Hepatocyte (in vitro differentiated cells): ENCODE data around the gene ZMYM1.

Experiments
- EZH2 ChIP-seq: fragments of 200-600 bp; sonication (generic); IDR thresholded peaks from 2 replicates; pipeline ENCODE4 v1.6.1; 2016; ENCODE audit warnings: antibody characterized with exemption, mild to moderate bottlenecking, borderline replicate concordance
- TF ChIP-seq, protein P1 (sequence below): fragments of 200-600 bp; sonication (generic); IDR thresholded peaks from 2 replicates; pipeline ENCODE4 v1.5.1; 2016; ENCODE audit warnings: antibody characterized with exemption, mild to moderate bottlenecking; ENCODE audit not compliant: poor library complexity

DNA sequence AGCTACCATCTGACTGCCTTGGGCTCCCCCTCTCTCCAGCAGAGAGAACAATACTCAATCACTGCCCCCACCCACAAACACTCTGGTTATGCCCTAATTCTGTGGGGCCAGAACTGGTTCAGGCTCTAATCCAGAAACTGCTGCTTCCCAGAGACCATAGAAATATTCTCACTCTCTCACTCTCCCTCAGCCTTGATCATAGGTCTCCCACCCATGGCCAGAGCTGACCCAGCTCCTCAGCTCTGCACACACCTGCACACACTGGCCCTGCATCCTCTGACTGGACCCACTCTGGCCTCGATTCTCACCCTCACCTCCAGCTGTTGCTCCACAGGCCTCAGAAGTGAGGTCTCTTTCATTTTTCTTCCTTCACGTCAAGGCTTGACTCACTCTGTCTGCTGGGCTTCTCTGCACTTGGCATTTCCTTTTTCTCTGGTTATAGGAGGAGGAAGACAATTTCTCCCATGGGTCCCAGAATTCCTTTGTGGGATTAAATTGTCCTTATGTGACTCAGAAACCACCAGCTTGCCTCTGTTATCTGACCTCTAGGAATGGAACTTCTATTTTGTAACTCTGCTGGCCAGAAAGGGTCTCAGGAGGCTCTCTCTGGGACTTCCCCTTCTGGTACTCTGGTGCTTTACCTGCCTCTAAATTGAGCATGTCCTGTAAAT, 31.9 kb upstream of the ZMYM1 start:
- TF ChIP-seq EZH2: no peak
- TF ChIP-seq, protein P1, sequence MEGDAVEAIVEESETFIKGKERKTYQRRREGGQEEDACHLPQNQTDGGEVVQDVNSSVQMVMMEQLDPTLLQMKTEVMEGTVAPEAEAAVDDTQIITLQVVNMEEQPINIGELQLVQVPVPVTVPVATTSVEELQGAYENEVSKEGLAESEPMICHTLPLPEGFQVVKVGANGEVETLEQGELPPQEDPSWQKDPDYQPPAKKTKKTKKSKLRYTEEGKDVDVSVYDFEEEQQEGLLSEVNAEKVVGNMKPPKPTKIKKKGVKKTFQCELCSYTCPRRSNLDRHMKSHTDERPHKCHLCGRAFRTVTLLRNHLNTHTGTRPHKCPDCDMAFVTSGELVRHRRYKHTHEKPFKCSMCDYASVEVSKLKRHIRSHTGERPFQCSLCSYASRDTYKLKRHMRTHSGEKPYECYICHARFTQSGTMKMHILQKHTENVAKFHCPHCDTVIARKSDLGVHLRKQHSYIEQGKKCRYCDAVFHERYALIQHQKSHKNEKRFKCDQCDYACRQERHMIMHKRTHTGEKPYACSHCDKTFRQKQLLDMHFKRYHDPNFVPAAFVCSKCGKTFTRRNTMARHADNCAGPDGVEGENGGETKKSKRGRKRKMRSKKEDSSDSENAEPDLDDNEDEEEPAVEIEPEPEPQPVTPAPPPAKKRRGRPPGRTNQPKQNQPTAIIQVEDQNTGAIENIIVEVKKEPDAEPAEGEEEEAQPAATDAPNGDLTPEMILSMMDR: no peak
